SU-DHL-6 (cell line): Measurements from ENCODE around the gene ARHGEF26.

ENCODE experiments used
- H2AFZ ChIP-seq: fragments of 200-600 bp; sonication (generic); 2 replicates; pipeline ENCODE4 v1.6.1; 2014; ENCODE audit warnings: low read depth, mild to moderate bottlenecking, moderate library complexity, mixed read lengths, antibody characterized with exemption, low read length; ENCODE audit not compliant: severe bottlenecking
- H3F3A ChIP-seq: fragments of 200-600 bp; shearing (Covaris generic); 2 replicates; pipeline ENCODE4 v1.6.0; 2016; ENCODE audit warnings: antibody characterized with exemption, mild to moderate bottlenecking; ENCODE audit not compliant: insufficient read depth
- H3K27ac ChIP-seq: fragments of 200-600 bp; sonication (generic); 2 replicates; pipeline ENCODE4 v1.5.1; 2016; ENCODE audit warnings: low read depth, mild to moderate bottlenecking, low read length, moderate library complexity, mixed read lengths
- H3K27me3 ChIP-seq: fragments of 200-600 bp; sonication (generic), shearing (Covaris generic); 2 replicates; pipeline ENCODE4 v1.6.0; 2014; ENCODE audit warnings: mild to moderate bottlenecking, low read length
- H3K36me3 ChIP-seq: fragments of 200-600 bp; sonication (generic); 2 replicates; pipeline ENCODE4 v1.6.1; 2014; ENCODE audit warnings: mild to moderate bottlenecking, low read length, mixed read lengths
- H3K4me2 ChIP-seq: fragments of 300-600, 200-600 bp; shearing (Covaris generic), sonication (generic); 2 replicates; pipeline ENCODE4 v1.6.0; 2014; ENCODE audit warnings: low read length, low read depth, mild to moderate bottlenecking; ENCODE audit not compliant: poor library complexity, severe bottlenecking
- H3K4me3 ChIP-seq: fragments of 200-600 bp; sonication (generic); 2 replicates; pipeline ENCODE4 v1.5.1; 2014; ENCODE audit warnings: antibody characterized with exemption, low read length, mild to moderate bottlenecking, mixed read lengths; ENCODE audit not compliant: insufficient read depth, poor library complexity, severe bottlenecking
- H3K79me2 ChIP-seq: fragments of 200-600 bp; sonication (generic); 2 replicates; pipeline ENCODE4 v1.6.1; 2014; ENCODE audit warnings: mild to moderate bottlenecking, low read length, moderate library complexity; ENCODE audit not compliant: insufficient read depth
- H3K9ac ChIP-seq: fragments of 200-600 bp; sonication (generic); 2 replicates; pipeline ENCODE4 v1.7.0; 2014; ENCODE audit warnings: mild to moderate bottlenecking, low read length
- H3K9me2 ChIP-seq: fragments of 200-600 bp; sonication (generic); replicated peaks from 2 replicates; pipeline ENCODE4 v1.6.1; 2014; ENCODE audit warnings: low read length; ENCODE audit not compliant: insufficient read depth
- H3K9me3 ChIP-seq: fragments of 200-600 bp; sonication (generic); 2 replicates; pipeline ENCODE4 v1.6.1; 2014; ENCODE audit warnings: low read length, mixed read lengths; ENCODE audit not compliant: insufficient read depth
- H4K20me1 ChIP-seq: fragments of 200-600 bp; sonication (generic); 2 replicates; pipeline ENCODE4 v1.6.1; 2014; ENCODE audit warnings: low read depth, mild to moderate bottlenecking, antibody characterized with exemption, low read length, moderate library complexity, mixed read lengths
- EZH2phosphoT487 ChIP-seq: fragments of 200-600 bp; sonication (generic), shearing (Covaris generic); conservative IDR thresholded peaks from 2 replicates; pipeline ENCODE4 v1.6.1; 2018; ENCODE audit warnings: mild to moderate bottlenecking, antibody characterized with exemption, low read length, moderate library complexity, mixed read lengths
- TF ChIP-seq, protein P1 (sequence below): fragments of 200-600 bp; sonication (generic); IDR thresholded peaks from one replicate; pipeline ENCODE4 v1.5.1; 2017; ENCODE audit warnings: antibody characterized with exemption, mild to moderate bottlenecking, low read length, moderate library complexity; ENCODE audit not compliant: insufficient read depth, poor library complexity, severe bottlenecking

The ARHGEF26 gene

DNA sequence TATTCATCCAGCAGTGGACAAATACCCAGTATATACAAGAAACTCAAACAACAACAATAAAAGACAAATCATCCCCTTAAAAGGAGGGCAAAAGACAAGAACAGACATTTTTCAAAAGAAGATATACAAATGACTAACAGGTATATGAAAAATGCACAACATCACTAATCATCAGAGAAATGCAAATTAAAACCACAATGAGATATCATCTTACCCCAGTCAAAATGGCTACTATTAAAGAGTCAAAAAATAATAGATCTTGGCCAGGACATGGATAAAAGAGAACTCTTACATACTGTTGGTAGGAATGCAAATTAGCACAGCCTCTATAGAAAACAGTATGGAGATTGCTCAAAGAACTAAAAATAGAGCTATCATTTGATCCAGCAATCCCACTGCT lies 186.2 kb downstream of the ARHGEF26 start:
- Histone ChIP-seq H3K9me3 (no peaks in the 10 kb centered on the region), H2AFZ (no peak overlapping the region), H3K79me2 (0 out of 2 replicates have a peak, but pooled peaks cover 3% of the 10 kb centered on the region), H3F3A (peaks cover 6% of the 10 kb centered on the region; the same call in 1 of the 2 replicates), H4K20me1 (no peaks in the 10 kb centered on the region; the same call in 1 of the 2 replicates), H3K4me2 (no peak overlapping the region), H3K9ac (no peak overlapping the region), H3K27ac (no peak overlapping the region), H3K9me2 (no peaks in the 10 kb centered on the region), H3K4me3 (no peak overlapping the region), H3K36me3 (peaks cover 83% of the 10 kb centered on the region), H3K27me3 (no peaks in the 10 kb centered on the region)
- TF ChIP-seq EZH2phosphoT487: no peak
- TF ChIP-seq, protein P1, sequence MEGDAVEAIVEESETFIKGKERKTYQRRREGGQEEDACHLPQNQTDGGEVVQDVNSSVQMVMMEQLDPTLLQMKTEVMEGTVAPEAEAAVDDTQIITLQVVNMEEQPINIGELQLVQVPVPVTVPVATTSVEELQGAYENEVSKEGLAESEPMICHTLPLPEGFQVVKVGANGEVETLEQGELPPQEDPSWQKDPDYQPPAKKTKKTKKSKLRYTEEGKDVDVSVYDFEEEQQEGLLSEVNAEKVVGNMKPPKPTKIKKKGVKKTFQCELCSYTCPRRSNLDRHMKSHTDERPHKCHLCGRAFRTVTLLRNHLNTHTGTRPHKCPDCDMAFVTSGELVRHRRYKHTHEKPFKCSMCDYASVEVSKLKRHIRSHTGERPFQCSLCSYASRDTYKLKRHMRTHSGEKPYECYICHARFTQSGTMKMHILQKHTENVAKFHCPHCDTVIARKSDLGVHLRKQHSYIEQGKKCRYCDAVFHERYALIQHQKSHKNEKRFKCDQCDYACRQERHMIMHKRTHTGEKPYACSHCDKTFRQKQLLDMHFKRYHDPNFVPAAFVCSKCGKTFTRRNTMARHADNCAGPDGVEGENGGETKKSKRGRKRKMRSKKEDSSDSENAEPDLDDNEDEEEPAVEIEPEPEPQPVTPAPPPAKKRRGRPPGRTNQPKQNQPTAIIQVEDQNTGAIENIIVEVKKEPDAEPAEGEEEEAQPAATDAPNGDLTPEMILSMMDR: no peak
